PFSK-1 (cell line): ENCODE measurements around the gene MYRF.

Experiments
- POLR2AphosphoS5 ChIP-seq: IDR thresholded peaks from 2 replicates; pipeline ENCODE4 v1.6.1; 2012; ENCODE audit warnings: low read depth, mild to moderate bottlenecking, control low read depth, low read length, moderate library complexity
- REST ChIP-seq, 2 experiments: IDR thresholded peaks; 2 replicates each; pipeline versions ENCODE4 v1.6.1 to v1.8.0; 2011 to 2012; ENCODE audit warnings: low read depth in 2 of 2, low read length in 2 of 2, control low read depth in 1 of 2, inconsistent platforms in 1 of 2, mild to moderate bottlenecking in 1 of 2, moderate library complexity in 1 of 2; ENCODE audit not compliant: insufficient read depth in 1 of 2
- TAF1 ChIP-seq: IDR thresholded peaks from 2 replicates; pipeline ENCODE4 v1.6.1; 2012; ENCODE audit warnings: low read length, control low read depth, borderline replicate concordance; ENCODE audit not compliant: insufficient read depth

- TF ChIP-seq POLR2AphosphoS5 (no peak), REST (IDR thresholded peaks at IDR 0.05; ENCODE audit: insufficient read depth in 1 of 2, low read depth in 2 of 2, low read length in 2 of 2) (no peak), TAF1 (no peak)
Measured at GRCh38 chr11:61746442-61747191, 5.8 kb upstream of the MYRF start.
